ENCODE measurements around the gene NKX2-8. TPM values are rescaled to one million over a fixed set of nuclear protein-coding genes. Genes with fewer than 3 reads are reported as not detected.
A peak's percentile ranks its signal among the peaks of the same experiment; 100 is the strongest.

NKX2-8 gene
- total RNA-seq, 3 donors from 2014 or later (not counting 1 experiment from before 2014, with no cell fraction given): not detected

GRCh38 chr14:36618641-36619040, 36.2 kb upstream of the NKX2-8 start:
- no peaks in the 10 kb centered on the region for H3K27me3 ChIP-seq (ENCODE audit: control insufficient read depth, insufficient read depth, low read length)
- no peaks in the 10 kb centered on the region for H3K36me3 ChIP-seq (ENCODE audit: control insufficient read depth, insufficient read depth, low read length)
- H3K4me1 Mint-ChIP-seq: no peaks in the 10 kb centered on the region
- no peak overlapping the region for H3K27ac Mint-ChIP-seq
- ATAC-seq (no peak), DNase-seq (no peak)
- intact Hi-C loops (cut with micrococcal nuclease): no loop called here
- H3K4me1 ChIP-seq (ENCODE audit: control insufficient read depth, insufficient read depth, low read length): no peaks in the 10 kb centered on the region
- WGBS (ENCODE audit: insufficient coverage): 70% methylated on average over 2 of the region's 2 CpGs
- H3K9me3 ChIP-seq (ENCODE audit: control insufficient read depth, insufficient read depth, low read length): no peaks in the 10 kb centered on the region
- no peak overlapping the region for H3K4me3 ChIP-seq (ENCODE audit: low read length)
- H3K27ac ChIP-seq (ENCODE audit: low read length): no peak overlapping the region
- no peak overlapping the region for H3K4me3 Mint-ChIP-seq
- no peaks in the 10 kb centered on the region for H3K27me3 Mint-ChIP-seq (ENCODE audit: low read depth in 2 of 2)
- peaks cover 0 to 4% of the 10 kb centered on the region in 2 donors for H3K9me3 Mint-ChIP-seq
- TF ChIP-seq, protein P1, sequence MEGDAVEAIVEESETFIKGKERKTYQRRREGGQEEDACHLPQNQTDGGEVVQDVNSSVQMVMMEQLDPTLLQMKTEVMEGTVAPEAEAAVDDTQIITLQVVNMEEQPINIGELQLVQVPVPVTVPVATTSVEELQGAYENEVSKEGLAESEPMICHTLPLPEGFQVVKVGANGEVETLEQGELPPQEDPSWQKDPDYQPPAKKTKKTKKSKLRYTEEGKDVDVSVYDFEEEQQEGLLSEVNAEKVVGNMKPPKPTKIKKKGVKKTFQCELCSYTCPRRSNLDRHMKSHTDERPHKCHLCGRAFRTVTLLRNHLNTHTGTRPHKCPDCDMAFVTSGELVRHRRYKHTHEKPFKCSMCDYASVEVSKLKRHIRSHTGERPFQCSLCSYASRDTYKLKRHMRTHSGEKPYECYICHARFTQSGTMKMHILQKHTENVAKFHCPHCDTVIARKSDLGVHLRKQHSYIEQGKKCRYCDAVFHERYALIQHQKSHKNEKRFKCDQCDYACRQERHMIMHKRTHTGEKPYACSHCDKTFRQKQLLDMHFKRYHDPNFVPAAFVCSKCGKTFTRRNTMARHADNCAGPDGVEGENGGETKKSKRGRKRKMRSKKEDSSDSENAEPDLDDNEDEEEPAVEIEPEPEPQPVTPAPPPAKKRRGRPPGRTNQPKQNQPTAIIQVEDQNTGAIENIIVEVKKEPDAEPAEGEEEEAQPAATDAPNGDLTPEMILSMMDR (IDR thresholded peaks at IDR 0.05): no peak
- no peaks in the 10 kb centered on the region for H3K36me3 Mint-ChIP-seq

GRCh38 chr14:36617824-36618223, 35.4 kb upstream of the NKX2-8 start:
- WGBS (ENCODE audit: insufficient coverage): 83% methylated on average over 5 of the region's 5 CpGs
- H3K4me3 Mint-ChIP-seq: no peak overlapping the region
- no peaks in the 10 kb centered on the region for H3K36me3 Mint-ChIP-seq
- TF ChIP-seq, protein P1 (IDR thresholded peaks at IDR 0.05): no peak
- Histone ChIP-seq H3K9me3 (ENCODE audit: control insufficient read depth, insufficient read depth, low read length) (no peaks in the 10 kb centered on the region), H3K4me1 (ENCODE audit: control insufficient read depth, insufficient read depth, low read length) (no peaks in the 10 kb centered on the region), H3K27me3 (ENCODE audit: control insufficient read depth, insufficient read depth, low read length) (no peaks in the 10 kb centered on the region), H3K36me3 (ENCODE audit: control insufficient read depth, insufficient read depth, low read length) (no peaks in the 10 kb centered on the region), H3K27ac (ENCODE audit: low read length) (no peak overlapping the region), H3K4me3 (ENCODE audit: low read length) (no peak overlapping the region)
- DNase-seq: no peak
- H3K9me3 Mint-ChIP-seq: peaks cover 0 to 2% of the 10 kb centered on the region in 2 donors
- H3K4me1 Mint-ChIP-seq: no peaks in the 10 kb centered on the region
- H3K27ac Mint-ChIP-seq: no peak overlapping the region
- ATAC-seq: no peak
- no peaks in the 10 kb centered on the region for H3K27me3 Mint-ChIP-seq (ENCODE audit: low read depth in 2 of 2)
- intact Hi-C loops (cut with micrococcal nuclease): no loop called here

GRCh38 chr14:36605506-36605857, 23.1 kb upstream of the NKX2-8 start:
- H3K9me3 ChIP-seq (ENCODE audit: control insufficient read depth, insufficient read depth, low read length): no peaks in the 10 kb centered on the region
- Mint-ChIP-seq H3K4me3 (no peak overlapping the region), H3K27ac (no peak overlapping the region), H3K9me3 (no peaks in the 10 kb centered on the region), H3K4me1 (no peaks in the 10 kb centered on the region), H3K36me3 (no peaks in the 10 kb centered on the region), H3K27me3 (ENCODE audit: low read depth in 2 of 2) (peaks cover 3 to 6% of the 10 kb centered on the region in 2 donors)
- no peak overlapping the region for H3K27ac ChIP-seq (ENCODE audit: low read length)
- no peaks in the 10 kb centered on the region for H3K36me3 ChIP-seq (ENCODE audit: control insufficient read depth, insufficient read depth, low read length)
- TF ChIP-seq, protein P1 (IDR thresholded peaks at IDR 0.05): no peak
- no peaks in the 10 kb centered on the region for H3K4me1 ChIP-seq (ENCODE audit: control insufficient read depth, insufficient read depth, low read length)
- H3K27me3 ChIP-seq (ENCODE audit: control insufficient read depth, insufficient read depth, low read length): no peaks in the 10 kb centered on the region
- intact Hi-C loops (cut with micrococcal nuclease): no loop called here
- no peak overlapping the region for H3K4me3 ChIP-seq (ENCODE audit: low read length)
- no CpG with 5 or more reads among the region's 1 CpG for WGBS (ENCODE audit: insufficient coverage)
- ATAC-seq (no peak), DNase-seq (no peak)

DNA sequence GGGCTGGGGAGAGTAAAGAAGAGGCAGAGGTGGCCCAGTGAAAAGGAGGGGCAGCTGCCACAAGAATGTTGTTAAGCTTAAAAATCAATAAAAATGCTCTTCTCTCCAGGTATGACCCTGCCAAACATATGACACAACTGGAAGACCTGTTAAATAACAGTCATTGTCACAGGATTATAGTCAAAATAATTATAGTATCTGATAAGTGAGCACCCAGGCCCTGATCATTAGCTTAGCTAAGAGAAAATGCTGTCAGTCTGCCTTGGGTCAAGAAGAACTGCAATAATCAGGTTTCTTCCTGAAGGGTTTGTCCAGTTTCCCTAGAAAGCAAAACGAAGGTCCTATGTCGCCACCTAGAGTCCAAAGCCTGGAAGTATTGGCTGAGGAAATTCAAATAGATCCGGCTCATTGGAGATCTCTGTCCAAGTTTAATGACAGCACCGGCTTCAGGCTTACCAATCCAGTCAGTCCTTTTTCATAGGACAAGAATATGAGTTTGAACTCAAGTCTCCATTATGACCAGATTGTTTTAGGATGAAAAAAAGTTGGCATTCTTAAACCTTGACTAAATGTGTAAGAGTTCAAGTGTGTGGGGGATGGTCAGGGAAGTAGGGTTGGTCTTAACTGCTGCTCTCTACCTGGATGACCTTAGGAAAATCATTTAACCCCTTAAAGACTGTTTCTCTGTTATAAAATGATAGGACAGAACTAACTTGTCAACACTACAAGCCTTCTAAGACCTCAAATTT, 22.5 kb upstream of the NKX2-8 start:
- Histone ChIP-seq H3K4me3 (ENCODE audit: low read length) (no peak overlapping the region), H3K36me3 (ENCODE audit: control insufficient read depth, insufficient read depth, low read length) (no peaks in the 10 kb centered on the region), H3K9me3 (ENCODE audit: control insufficient read depth, insufficient read depth, low read length) (no peaks in the 10 kb centered on the region), H3K4me1 (ENCODE audit: control insufficient read depth, insufficient read depth, low read length) (no peaks in the 10 kb centered on the region), H3K27me3 (ENCODE audit: control insufficient read depth, insufficient read depth, low read length) (no peaks in the 10 kb centered on the region), H3K27ac (ENCODE audit: low read length) (no peak overlapping the region)
- H3K4me1 Mint-ChIP-seq: no peaks in the 10 kb centered on the region
- no peak overlapping the region for H3K4me3 Mint-ChIP-seq
- no peaks in the 10 kb centered on the region for H3K9me3 Mint-ChIP-seq
- TF ChIP-seq, protein P1 (IDR thresholded peaks at IDR 0.05): peak; percentile 36
- H3K36me3 Mint-ChIP-seq: no peaks in the 10 kb centered on the region
- H3K27me3 Mint-ChIP-seq (ENCODE audit: low read depth in 2 of 2): peaks cover 7 to 11% of the 10 kb centered on the region in 2 donors
- ATAC-seq (no peak), DNase-seq (peak in 1 of 2 donors; percentile 52)
- intact Hi-C loops (cut with micrococcal nuclease): no loop called here
- 1% methylated on average over 4 of the region's 4 CpGs for WGBS (ENCODE audit: insufficient coverage)
- H3K27ac Mint-ChIP-seq: no peak overlapping the region

Data from natural killer cell (primary cell).